Stomach (tissue), 9 donors: ENCODE results near the gene SND1. TPM values are rescaled to one million over a fixed set of nuclear protein-coding genes. Genes with fewer than 3 reads are reported as not detected.

Source experiments
- DNase-seq, 2 donors: peaks; one replicate each; pipeline versions ENCODE4 v3.0.0 to v3.0.0-alpha.2; 2013 to 2019
- H3K27ac ChIP-seq, 5 donors: fragments of 200-600 bp in 4 of 5; sonication (generic) in 4 of 5; one replicate each; pipeline ENCODE4 v1.5.1; 2013 to 2019; ENCODE audit warnings: mild to moderate bottlenecking in 1 of 5, moderate library complexity in 1 of 5
- H3K27me3 ChIP-seq, 3 donors: fragments of 200-600 bp; sonication (generic); one replicate each; pipeline ENCODE4 v1.5.1; 2017 to 2019; ENCODE audit warnings: mixed run types in 1 of 3
- H3K36me3 ChIP-seq, 4 donors: fragments of 200-600 bp; sonication (generic); 1 replicate in 3 of 4; 2 replicates in 1 of 4; pipeline ENCODE4 v1.5.1; 2016 to 2019
- H3K4me1 ChIP-seq, 4 donors: fragments of 200-600 bp; sonication (generic); one replicate each; pipeline ENCODE4 v1.5.1; 2016 to 2019
- H3K4me3 ChIP-seq, 4 donors: fragments of 200-600 bp; sonication (generic) in 3 of 4; one replicate each; pipeline ENCODE4 v1.5.1; 2016 to 2019; ENCODE audit warnings: mild to moderate bottlenecking in 1 of 4
- H3K9me3 ChIP-seq, 4 donors: fragments of 200-600 bp; sonication (generic); one replicate each; pipeline ENCODE4 v1.5.1; 2016 to 2019
- EP300 ChIP-seq: sonication (generic); formaldehyde crosslinking; IDR thresholded peaks from one replicate; pipeline ENCODE4 v1.6.1; 2017; ENCODE audit warnings: antibody characterized with exemption
- POLR2A ChIP-seq, 4 donors: fragments of 450-650 bp; IDR thresholded peaks; one replicate each; pipeline ENCODE4 v1.6.1; 2016; ENCODE audit warnings: antibody characterized with exemption in 4 of 4, control low read depth in 2 of 4, mild to moderate bottlenecking in 1 of 4, moderate library complexity in 1 of 4
- POLR2AphosphoS5 ChIP-seq, 3 donors: sonication (generic); formaldehyde crosslinking; IDR thresholded peaks; one replicate each; pipeline ENCODE4 v1.6.1; 2016; ENCODE audit warnings: antibody characterized with exemption in 3 of 3
- WGBS, 5 donors: extraction: QIAGEN DNeasy Blood & Tissue Kit in 3 of 5; methylation state at CpG; one replicate each; pipeline versions ENCODE4 v1.1.5 to v1.1.7; 2013 to 2018; 5-methylcytosine and 5-hydroxymethylcytosine counted together
- intact Hi-C: fragments of 100-400 bp; cut with DNase I; formaldehyde crosslinking; loops from one replicate; pipeline ENCODE4 v1.15.1; 2023; ENCODE audit warnings: low total_unique reads
- polyA plus RNA-seq, 3 donors: library from polyadenylated mRNA; stranded (reverse); fragments of 200-250 nt; gene quantifications; one replicate each; pipeline ENCODE4 v1.2.3, GENCODE V29; 2013
- total RNA-seq, 5 donors: library from RNA; depleted of rRNA; stranded (reverse); fragments of >200 nt; gene quantifications; one replicate each; pipeline versions ENCODE4 v1.1.0 to v1.2.3, GENCODE V29; 2014 to 2016
- TF ChIP-seq, protein P1 (sequence below), 7 experiments: fragments of 450-650 bp in 4 of 7; fragments of 200-600 bp in 3 of 7; sonication (generic) in 3 of 7; IDR thresholded peaks; one replicate each; pipeline ENCODE4 v1.5.1; 2016 to 2019; ENCODE audit warnings: antibody characterized with exemption in 7 of 7, control low read depth in 2 of 7, mild to moderate bottlenecking in 1 of 7
- donor health status: healthy with polysubstance abuse.
- donor health status: Bipolar disorder and iron deficiency.
- donor health status: healthy.

The SND1 gene
- total and polyA plus RNA-seq, 8 donors = 63.3 to 799 (median 126) TPM

DNA sequence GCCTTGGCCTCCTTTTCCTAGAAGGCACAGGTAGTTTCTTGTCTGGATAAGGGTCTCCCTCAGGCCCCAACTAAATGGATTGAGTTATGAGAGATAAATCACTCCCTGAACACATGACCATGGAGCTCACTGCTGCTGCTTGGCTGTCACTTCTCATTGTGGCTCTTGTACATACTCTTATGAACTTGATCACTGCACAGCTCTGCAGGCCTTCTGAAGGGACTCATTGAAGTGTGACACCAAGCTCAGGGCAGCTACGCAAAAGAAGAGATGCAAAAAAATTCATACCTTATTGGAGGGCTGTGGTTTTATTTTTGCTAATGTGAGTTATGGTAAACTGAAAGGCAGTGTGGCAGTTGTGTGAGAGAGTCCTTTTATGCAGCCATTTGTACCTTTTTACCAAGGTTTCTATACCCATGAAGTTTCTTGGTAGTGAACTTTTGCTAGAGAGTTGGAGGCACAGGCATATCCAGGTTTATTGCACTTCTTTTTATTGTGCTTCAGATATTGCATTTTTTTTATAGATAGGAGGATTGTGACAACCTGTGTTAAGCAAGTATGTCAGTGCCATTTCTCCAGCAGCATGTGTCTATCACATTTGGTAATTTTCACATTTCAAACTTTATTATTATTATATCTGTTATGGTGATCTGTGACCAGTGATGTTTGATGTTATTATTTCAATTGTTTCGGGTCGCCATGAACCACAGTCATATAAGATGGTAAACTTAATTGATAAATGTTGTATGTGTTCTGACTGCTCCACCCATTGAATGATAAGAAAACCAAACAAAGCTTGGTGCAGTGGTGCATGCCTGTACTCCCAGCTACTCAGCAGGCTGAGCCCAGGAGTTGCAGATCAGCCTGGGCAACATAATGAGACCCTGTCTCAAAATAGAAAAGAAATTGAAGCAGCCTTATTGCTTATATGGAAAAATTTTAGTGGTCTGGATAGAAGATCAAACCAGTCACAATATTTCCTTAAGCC, 278.6 kb downstream of the SND1 start:
- peak; percentile 34 to 48 for DNase-seq
- peaks cover 8 to 41% (median 23%) of the 10 kb centered on the region in 4 donors for H3K4me1 ChIP-seq
- TF ChIP-seq EP300 (no peak), POLR2AphosphoS5 (IDR thresholded peaks at IDR 0.05) (peak in 1 of 3 donors; percentile 28), POLR2A (IDR thresholded peaks at IDR 0.05) (no peak)
- TF ChIP-seq, protein P1, sequence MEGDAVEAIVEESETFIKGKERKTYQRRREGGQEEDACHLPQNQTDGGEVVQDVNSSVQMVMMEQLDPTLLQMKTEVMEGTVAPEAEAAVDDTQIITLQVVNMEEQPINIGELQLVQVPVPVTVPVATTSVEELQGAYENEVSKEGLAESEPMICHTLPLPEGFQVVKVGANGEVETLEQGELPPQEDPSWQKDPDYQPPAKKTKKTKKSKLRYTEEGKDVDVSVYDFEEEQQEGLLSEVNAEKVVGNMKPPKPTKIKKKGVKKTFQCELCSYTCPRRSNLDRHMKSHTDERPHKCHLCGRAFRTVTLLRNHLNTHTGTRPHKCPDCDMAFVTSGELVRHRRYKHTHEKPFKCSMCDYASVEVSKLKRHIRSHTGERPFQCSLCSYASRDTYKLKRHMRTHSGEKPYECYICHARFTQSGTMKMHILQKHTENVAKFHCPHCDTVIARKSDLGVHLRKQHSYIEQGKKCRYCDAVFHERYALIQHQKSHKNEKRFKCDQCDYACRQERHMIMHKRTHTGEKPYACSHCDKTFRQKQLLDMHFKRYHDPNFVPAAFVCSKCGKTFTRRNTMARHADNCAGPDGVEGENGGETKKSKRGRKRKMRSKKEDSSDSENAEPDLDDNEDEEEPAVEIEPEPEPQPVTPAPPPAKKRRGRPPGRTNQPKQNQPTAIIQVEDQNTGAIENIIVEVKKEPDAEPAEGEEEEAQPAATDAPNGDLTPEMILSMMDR (IDR thresholded peaks at IDR 0.05) = no peak
- H3K27ac ChIP-seq = no peak overlapping the region
- intact Hi-C loops = no loop called here
- H3K27me3 ChIP-seq = no peaks in the 10 kb centered on the region
- peaks cover 9 to 37% (median 32%) of the 10 kb centered on the region in 4 donors for H3K36me3 ChIP-seq
- H3K9me3 ChIP-seq = no peaks in the 10 kb centered on the region
- no peak overlapping the region for H3K4me3 ChIP-seq
- WGBS, 5 donors = 51 to 71% (median 63%) methylated on average over 3 of the region's 3 CpGs

DNA sequence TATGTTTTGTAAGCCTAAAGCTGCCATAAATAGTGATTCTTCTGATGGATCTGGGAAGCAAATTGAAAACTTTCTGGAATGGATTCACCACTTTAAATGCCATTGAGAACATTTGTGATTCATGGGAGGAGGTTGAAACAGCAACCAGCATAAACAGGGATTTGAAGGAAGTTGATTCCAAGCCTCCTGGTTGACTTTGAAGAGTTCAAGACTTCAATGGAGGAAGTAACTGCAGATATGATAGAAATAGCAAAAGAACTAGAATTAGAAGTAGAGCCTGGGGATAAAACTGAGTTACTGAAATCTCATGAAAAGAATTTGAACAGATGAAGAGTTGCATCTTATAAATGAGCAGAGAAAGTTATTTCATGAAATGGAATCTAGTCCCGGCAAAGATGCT, 280.1 kb downstream of the SND1 start:
- H3K27me3 ChIP-seq = no peaks in the 10 kb centered on the region
- 97 to 100% (median 97%) methylated on average over 1 of the region's 1 CpG for WGBS, 5 donors
- intact Hi-C loops = no loop called here

DNA sequence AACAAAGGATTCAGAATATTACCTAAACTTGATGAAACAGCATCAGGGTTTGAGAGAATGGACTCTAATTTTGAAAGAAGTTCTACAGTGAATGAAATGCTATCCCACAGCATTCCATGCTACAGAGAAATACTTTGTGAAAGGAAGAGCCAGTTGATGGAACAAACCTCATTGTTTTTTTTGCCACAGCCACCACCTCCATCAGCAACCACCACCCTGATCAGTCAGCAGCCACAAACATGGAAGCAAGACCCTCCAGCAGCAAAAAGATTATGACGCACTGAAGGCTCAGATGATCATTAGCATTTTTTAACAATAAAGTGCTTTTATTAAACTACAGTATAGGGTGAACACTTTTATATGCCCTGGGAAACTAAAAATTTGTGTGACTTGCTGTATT, 280.5 kb downstream of the SND1 start:
- WGBS, 5 donors = 51 to 100% (median 97%) methylated on average over 1 of the region's 1 CpG
- no peak overlapping the region for H3K4me3 ChIP-seq
- no peaks in the 10 kb centered on the region for H3K9me3 ChIP-seq
- peaks cover 9 to 41% (median 32%) of the 10 kb centered on the region in 4 donors for H3K36me3 ChIP-seq
- TF ChIP-seq POLR2AphosphoS5 (IDR thresholded peaks at IDR 0.05) = no peak
- TF ChIP-seq POLR2A (IDR thresholded peaks at IDR 0.05) = no peak
- TF ChIP-seq, protein P1 (IDR thresholded peaks at IDR 0.05) = no peak
- TF ChIP-seq EP300 = no peak
- H3K4me1 ChIP-seq = peaks cover 4 to 34% (median 17%) of the 10 kb centered on the region in 4 donors
- H3K27me3 ChIP-seq = no peaks in the 10 kb centered on the region
- intact Hi-C loops = no loop called here
- DNase-seq = no peak
- no peak overlapping the region for H3K27ac ChIP-seq

More for the DNA sequence above, 280.1 kb downstream of the SND1 start:
- TF ChIP-seq EP300 (no peak), POLR2AphosphoS5 (IDR thresholded peaks at IDR 0.05) (no peak), POLR2A (IDR thresholded peaks at IDR 0.05) (no peak)
- TF ChIP-seq, protein P1 (IDR thresholded peaks at IDR 0.05) = no peak
- Histone ChIP-seq H3K36me3 (peaks cover 9 to 41% (median 32%) of the 10 kb centered on the region in 4 donors), H3K4me1 (peaks cover 8 to 39% (median 19%) of the 10 kb centered on the region in 4 donors), H3K4me3 (no peak overlapping the region), H3K27ac (no peak overlapping the region), H3K9me3 (no peaks in the 10 kb centered on the region)
- no peak for DNase-seq

DNA sequence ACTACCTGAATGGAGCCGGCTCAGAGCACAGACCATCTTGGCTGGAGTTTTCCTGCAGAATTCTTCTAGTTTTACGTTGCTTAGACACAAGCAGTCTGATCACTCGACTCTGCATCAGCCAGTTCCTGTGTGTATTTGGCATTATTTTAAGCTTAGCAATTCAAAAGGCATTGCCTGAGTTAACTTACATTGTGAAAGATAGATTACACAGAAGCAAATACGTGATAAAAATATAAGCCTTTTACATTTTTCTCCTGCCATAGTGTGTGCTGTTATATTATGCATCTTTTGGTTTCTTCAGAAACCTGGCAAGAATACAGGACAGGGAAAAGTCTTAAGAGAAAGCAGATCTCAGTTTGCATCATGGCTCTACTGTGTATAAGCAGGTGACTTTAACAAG, 281.2 kb downstream of the SND1 start:
- no peak overlapping the region for H3K27ac ChIP-seq
- TF ChIP-seq POLR2A (IDR thresholded peaks at IDR 0.05) (no peak), EP300 (no peak), POLR2AphosphoS5 (IDR thresholded peaks at IDR 0.05) (no peak)
- TF ChIP-seq, protein P1 (IDR thresholded peaks at IDR 0.05) = no peak
- WGBS, 5 donors = 59 to 70% (median 64%) methylated on average over 4 of the region's 4 CpGs
- intact Hi-C loops = no loop called here
- H3K4me3 ChIP-seq = no peak overlapping the region
- peaks cover 0 to 28% (median 13%) of the 10 kb centered on the region in 4 donors for H3K4me1 ChIP-seq
- no peak for DNase-seq
- H3K36me3 ChIP-seq = peaks cover 9 to 41% (median 32%) of the 10 kb centered on the region in 4 donors
- no peaks in the 10 kb centered on the region for H3K9me3 ChIP-seq
- no peaks in the 10 kb centered on the region for H3K27me3 ChIP-seq
